Aorta (tissue), 5 donors: ENCODE data around the gene AMMECR1. TPM values are rescaled to one million over a fixed set of nuclear protein-coding genes. Genes with fewer than 3 reads are reported as not detected.
"Not testable (repeated sequence)": the region's sequence is repeated elsewhere in the genome, so short reads cannot be mapped to it uniquely, and the experiment has no call there.

Experiments
- ATAC-seq: fragments of 200-7000 bp; cut with Tn5 transposase; one replicate; pipeline ENCODE4 v1.9.1; 2022; ENCODE audit warnings: moderate library complexity; ENCODE audit not compliant: low FRiP score
- DNase-seq, 2 donors: peaks; one replicate each; pipeline ENCODE4 v3.0.0-alpha.2; 2020
- H3K27ac ChIP-seq, 2 donors: one replicate each; pipeline ENCODE4 v1.5.1; 2013; ENCODE audit warnings: low read length in 2 of 2, mild to moderate bottlenecking in 2 of 2, moderate library complexity in 2 of 2, control low read depth in 1 of 2, inconsistent platforms in 1 of 2, low read depth in 1 of 2
- H3K27me3 ChIP-seq, 2 donors: one replicate each; pipeline ENCODE4 v1.6.1; 2013; ENCODE audit warnings: control low read depth in 1 of 2, low read length in 1 of 2, mild to moderate bottlenecking in 1 of 2, moderate library complexity in 1 of 2; ENCODE audit not compliant: insufficient read depth in 2 of 2, control insufficient read depth in 1 of 2
- H3K36me3 ChIP-seq, 2 donors: one replicate each; pipeline ENCODE4 v1.6.1; 2013; ENCODE audit warnings: control low read depth in 1 of 2, low read length in 1 of 2, mild to moderate bottlenecking in 1 of 2; ENCODE audit not compliant: insufficient read depth in 2 of 2, control insufficient read depth in 1 of 2
- H3K4me1 ChIP-seq, 2 donors: one replicate each; pipeline ENCODE4 v1.6.1; 2013; ENCODE audit warnings: low read length in 2 of 2, control low read depth in 1 of 2, mild to moderate bottlenecking in 1 of 2, moderate library complexity in 1 of 2; ENCODE audit not compliant: insufficient read depth in 2 of 2, control insufficient read depth in 1 of 2
- H3K4me3 ChIP-seq, 2 donors: one replicate each; pipeline ENCODE4 v1.5.1; 2013; ENCODE audit warnings: low read length in 2 of 2, control low read depth in 1 of 2, mild to moderate bottlenecking in 1 of 2
- H3K9me3 ChIP-seq: one replicate; pipeline ENCODE4 v1.6.1; 2013; ENCODE audit warnings: mild to moderate bottlenecking, low read length; ENCODE audit not compliant: control insufficient read depth
- WGBS, 2 donors: extraction: QIAGEN DNeasy Blood & Tissue Kit; methylation state at CpG; one replicate each; pipeline ENCODE4 v1.1.7; 2013; 5-methylcytosine and 5-hydroxymethylcytosine counted together
- intact Hi-C, 2 donors: fragments of 100-400 bp; cut with DNase I; formaldehyde crosslinking; loops; one replicate each; pipeline versions ENCODE4 v1.14.2 to v1.15.0; 2022
- long read RNA-seq, 2 donors: library from polyadenylated mRNA; unstranded; transcript quantifications; one replicate each; pipeline ENCODE4 v2.0.0, GENCODE V29; 2020 to 2021
- polyA plus RNA-seq, 2 donors: library from polyadenylated mRNA; stranded (reverse); fragments of 200-250 nt; gene quantifications; one replicate each; pipeline ENCODE4 v1.2.3, GENCODE V29; 2013
- total RNA-seq, 2 donors: library from RNA; stranded (reverse); fragmentation: NEBNext Ultra II Directional; extraction: Animal tissue kit (Norgen Biotek cat#: 25700); gene quantifications; one replicate each; pipeline ENCODE4 v1.2.1, GENCODE V29; 2021
- donor health status: healthy with polysubstance abuse.
- donor health status: Bipolar disorder and iron deficiency.
- donor health status: DM: no; HTN: no; CAD: no.
- donor health status: DM: no; HTN: no; CAD: no.
- donor health status: DM: yes; HTN: yes; CAD: no.

AMMECR1 gene
- total RNA-seq (1 to 10 TPM; 3.6 to 4.0 TPM), polyA plus RNA-seq (1 to 10 TPM in 1 of 2 donors, under 1 TPM in 1; 0.92 to 1.0 TPM)
- long read RNA-seq, donor 1, full-length matches to known transcripts, result 6 of 8 reads
- long read RNA-seq, donor 1, partial matches to known transcripts, result 0 of 8 reads
- long read RNA-seq, donor 1, other reads (novel, unspliced or antisense), result 2 of 8 reads
- long read RNA-seq, donor 2, full-length matches to known transcripts, result 4 of 9 reads
- long read RNA-seq, donor 2, partial matches to known transcripts, result 2 of 9 reads
- long read RNA-seq, donor 2, other reads (novel, unspliced or antisense), result 3 of 9 reads

DNA sequence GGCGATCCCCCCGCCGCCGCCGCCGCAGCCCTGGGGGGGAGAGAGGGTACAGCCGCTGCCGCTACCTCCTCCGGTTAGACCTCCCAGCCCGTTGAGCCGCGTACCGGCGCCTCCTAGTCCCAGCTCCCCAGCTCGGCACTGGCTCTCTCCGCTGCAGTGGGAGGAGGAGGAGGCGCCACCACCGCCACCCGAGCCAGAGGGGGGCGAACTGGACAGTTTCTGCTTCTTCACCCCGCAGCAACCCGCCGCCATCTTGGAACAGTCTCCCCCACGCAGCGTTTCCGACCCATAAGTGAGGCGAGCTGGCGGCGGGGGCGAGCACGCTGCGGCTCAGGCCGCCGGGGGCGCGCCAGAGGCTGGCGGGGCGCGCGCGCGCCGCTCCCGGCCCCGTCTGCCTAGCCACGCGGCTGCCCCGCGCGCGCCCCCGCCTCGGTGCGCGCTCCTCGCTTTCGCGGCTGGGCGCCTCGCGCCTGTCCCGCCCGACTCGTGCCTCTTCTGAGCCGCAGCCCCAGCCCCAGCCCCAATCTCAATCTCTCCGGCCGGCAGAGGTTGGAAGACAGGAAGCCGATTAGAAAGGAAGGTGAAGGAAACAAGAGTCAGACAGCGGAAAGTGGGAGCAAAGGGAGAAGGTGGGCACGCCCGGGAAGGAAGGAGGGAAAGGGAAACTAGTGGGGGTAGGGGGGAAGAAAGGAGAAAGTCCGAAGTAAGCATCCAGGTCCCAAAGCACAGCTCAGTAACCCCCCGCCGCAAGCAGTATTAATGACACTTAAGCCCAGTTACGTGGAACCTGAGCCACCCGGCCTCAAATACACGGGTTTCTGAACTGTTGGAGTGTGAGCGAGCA is at the start of gene AMMECR1:
Gene AMMECR1 (minus strand): TSS at position 266 of the 844 bp plus-strand sequence. CDS start 14 bp downstream, at position 252.
- H3K27ac ChIP-seq, result peak within 1 kb of the TSS in 1 of 2 donors; percentile 64
- intact Hi-C loops, result loop anchor here in 1 of 2 donors (10.0 kb wide), 1 partner anchor 153 kb away; no protein-coding TSS in a partner anchor
- WGBS, 2 donors, result 0 to 22% methylated on average over 64 to 78 of the region's 78 CpGs

DNA sequence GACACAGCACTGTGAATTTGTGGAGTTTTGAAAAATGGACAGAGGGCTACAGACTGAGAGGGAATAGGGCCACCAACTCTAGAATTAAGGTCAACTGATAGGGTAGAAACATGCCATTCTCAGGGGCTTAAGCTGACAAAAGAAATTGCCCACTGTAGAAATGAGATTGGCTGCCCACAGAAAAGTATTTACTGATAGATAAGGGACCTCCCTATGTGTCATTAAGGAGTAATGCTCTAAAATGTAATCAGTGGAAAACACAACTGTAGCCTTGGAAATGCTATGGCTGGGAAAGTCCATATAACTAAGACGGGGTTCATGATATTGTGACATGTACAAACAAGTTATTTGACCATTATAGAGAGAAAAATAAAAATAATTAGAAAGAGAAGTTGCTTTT is 45.4 kb upstream of the AMMECR1 start:
- DNase-seq, result no peak
- 84 to 88% methylated on average over 1 of the region's 1 CpG for WGBS, 2 donors
- Histone ChIP-seq H3K36me3 (no peaks in the 10 kb centered on the region), H3K4me1 (no peaks in the 10 kb centered on the region), H3K27ac (no peak overlapping the region), H3K9me3 (no peaks in the 10 kb centered on the region), H3K27me3 (no peaks in the 10 kb centered on the region), H3K4me3 (no peak overlapping the region)
- intact Hi-C loops, result no loop called here
- no peak for ATAC-seq

More for the DNA sequence above, at the start of gene AMMECR1:
- peak; percentile 93 for ATAC-seq
- Histone ChIP-seq H3K27me3 (no peaks in the 10 kb centered on the region), H3K4me1 (no peaks in the 10 kb centered on the region), H3K4me3 (peak within 1 kb of the TSS; percentile 70 to 79), H3K9me3 (no peaks in the 10 kb centered on the region), H3K36me3 (no peaks in the 10 kb centered on the region)
- DNase-seq, result peak; percentile 85 to 91

GRCh38 chrX:110359273-110359672 is 41.4 kb upstream of the AMMECR1 start:
- intact Hi-C loops, result no loop called here
- ATAC-seq (no peak), DNase-seq (no peak)
- Histone ChIP-seq H3K27ac (no peak overlapping the region), H3K4me1 (no peaks in the 10 kb centered on the region), H3K9me3 (no peaks in the 10 kb centered on the region), H3K27me3 (no peaks in the 10 kb centered on the region), H3K4me3 (no peak overlapping the region), H3K36me3 (no peaks in the 10 kb centered on the region)
- WGBS, 2 donors, result 23 to 40% methylated on average over 1 of the region's 1 CpG

DNA sequence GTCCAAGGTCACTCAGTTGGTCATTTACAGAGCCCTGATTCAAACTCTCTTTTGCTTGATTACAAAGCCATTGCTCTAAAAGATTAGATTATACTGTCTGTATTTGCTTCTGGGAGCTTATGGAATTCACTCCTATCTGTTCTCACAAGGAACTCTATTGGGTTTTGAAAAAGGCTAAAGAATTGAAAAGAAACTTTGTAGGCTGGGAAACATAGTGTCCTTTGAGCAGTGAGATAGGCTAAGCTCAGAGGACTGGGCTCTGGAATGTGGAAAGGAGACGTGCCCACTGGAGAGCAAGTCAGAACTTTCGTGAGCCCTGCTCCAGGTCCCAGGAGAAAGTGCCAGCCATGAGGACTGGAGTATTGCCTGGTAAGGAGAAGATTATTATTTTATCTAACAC is 40.7 kb upstream of the AMMECR1 start, which contains the start of gene RTL9:
Gene RTL9 (plus strand): TSS at position 301 of the 400 bp plus-strand sequence. CDS start 91,770 bp downstream, outside the sequence.
- intact Hi-C loops, result no loop called here
- Histone ChIP-seq H3K27me3 (no peaks in the 10 kb centered on the region), H3K36me3 (no peaks in the 10 kb centered on the region), H3K4me3 (no peak within 1 kb of the TSS), H3K4me1 (no peaks in the 10 kb centered on the region), H3K27ac (no peak within 1 kb of the TSS), H3K9me3 (no peaks in the 10 kb centered on the region)
- WGBS, 2 donors, result 45 to 65% methylated on average over 2 of the region's 2 CpGs
- DNase-seq (no peak), ATAC-seq (no peak)

DNA sequence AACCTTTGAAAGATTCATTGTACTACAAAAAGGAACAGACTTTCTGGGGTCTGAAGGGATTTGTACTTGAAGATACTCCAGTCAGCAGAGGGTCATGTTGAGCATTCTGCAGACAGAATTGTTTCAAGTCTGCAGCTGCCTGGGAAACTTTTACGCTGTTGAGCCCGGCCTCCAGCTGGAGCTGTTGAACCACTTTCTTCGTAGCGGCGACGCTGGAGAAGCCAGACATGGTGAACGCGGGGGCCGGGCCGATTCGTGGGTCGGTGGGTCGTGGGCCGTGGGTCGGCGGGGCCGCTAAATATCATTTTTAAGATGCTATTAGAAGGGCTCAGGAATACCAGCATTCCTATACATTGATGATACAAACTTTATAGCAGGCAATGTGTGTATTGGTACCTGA is 28.8 kb upstream of the AMMECR1 start:
- intact Hi-C loops, result no loop called here
- DNase-seq (peak in 1 of 2 donors; percentile 67), ATAC-seq (no peak)
- no peaks in the 10 kb centered on the region for H3K27me3 ChIP-seq
- no peaks in the 10 kb centered on the region for H3K36me3 ChIP-seq
- H3K4me1 ChIP-seq, result no peaks in the 10 kb centered on the region
- H3K4me3 ChIP-seq, result no peak overlapping the region
- no peaks in the 10 kb centered on the region for H3K9me3 ChIP-seq
- no peak overlapping the region for H3K27ac ChIP-seq
- WGBS, 2 donors, result 47 to 50% methylated on average over 17 of the region's 17 CpGs

DNA sequence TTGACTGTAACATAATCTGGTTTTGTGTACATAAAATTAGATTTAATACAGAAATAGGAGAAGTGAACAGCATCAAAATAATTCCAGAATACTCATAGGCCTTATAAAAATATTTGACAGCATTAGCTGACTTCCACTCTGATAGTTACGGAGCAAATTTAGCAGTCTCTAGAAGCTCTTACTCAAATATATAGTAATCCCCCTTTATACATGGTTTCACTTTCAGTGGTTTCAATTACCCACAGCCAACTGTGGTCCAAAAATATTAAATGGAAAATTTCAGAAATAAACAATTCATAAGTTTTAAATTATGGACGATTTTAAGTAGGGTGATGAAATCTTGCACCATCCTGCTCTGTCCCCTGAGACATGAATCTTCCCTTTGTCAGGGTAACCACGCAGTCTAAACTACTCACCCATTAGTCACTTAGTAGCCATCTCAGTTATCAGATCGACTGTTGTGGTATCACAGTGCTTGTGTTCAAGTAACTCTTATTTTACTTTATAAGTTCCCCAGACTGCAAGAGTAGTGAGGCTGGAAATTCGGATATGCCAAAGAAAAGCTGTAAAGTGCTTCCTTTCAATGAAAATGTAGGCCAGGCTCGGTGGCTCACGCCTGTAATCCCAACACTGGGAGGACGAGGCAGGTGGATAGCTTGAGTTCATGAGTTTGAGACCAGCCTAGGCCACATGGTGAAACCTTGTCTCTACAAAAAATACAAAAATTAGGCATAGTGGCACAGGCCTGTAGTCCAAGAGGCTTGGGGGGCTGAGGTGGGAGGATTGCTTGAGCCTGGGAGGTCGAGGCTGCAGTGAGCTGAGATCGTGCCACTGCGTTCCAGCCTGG is 23.5 kb upstream of the AMMECR1 start:
- H3K27me3 ChIP-seq, result no peaks in the 10 kb centered on the region
- no peak overlapping the region for H3K4me3 ChIP-seq
- no peak overlapping the region for H3K27ac ChIP-seq
- WGBS, 2 donors, result 69 to 83% methylated on average over 11 of the region's 11 CpGs
- ATAC-seq (no peak), DNase-seq (no peak)
- no peaks in the 10 kb centered on the region for H3K4me1 ChIP-seq
- no peaks in the 10 kb centered on the region for H3K9me3 ChIP-seq
- no peaks in the 10 kb centered on the region for H3K36me3 ChIP-seq
- intact Hi-C loops, result no loop called here

GRCh38 chrX:110338935-110339334 is 21.1 kb upstream of the AMMECR1 start:
- WGBS, 2 donors, result 66 to 67% methylated on average over 4 of the region's 4 CpGs
- Histone ChIP-seq H3K36me3 (no peaks in the 10 kb centered on the region), H3K4me3 (no peak overlapping the region), H3K27ac (no peak overlapping the region), H3K4me1 (no peaks in the 10 kb centered on the region), H3K9me3 (no peaks in the 10 kb centered on the region), H3K27me3 (no peaks in the 10 kb centered on the region)
- DNase-seq (no peak), ATAC-seq (no peak)
- intact Hi-C loops, result no loop called here

GRCh38 chrX:110333458-110333857 is 15.6 kb upstream of the AMMECR1 start:
- H3K27me3 ChIP-seq, intact Hi-C loops, H3K4me3 ChIP-seq, H3K4me1 ChIP-seq, H3K27ac ChIP-seq, DNase-seq, ATAC-seq, H3K36me3 ChIP-seq, H3K9me3 ChIP-seq: not testable (repeated sequence)
- WGBS, 2 donors, result 82 to 90% methylated on average over 1 of the region's 1 CpG
